ENCODE data around the gene NFS1. TPM values are rescaled to one million over a fixed set of nuclear protein-coding genes. Genes with fewer than 3 reads are reported as not detected.

NFS1 gene
- total RNA-seq, 4 donors from 2014 or later, result 16.1 to 32.1 (median 26.6) TPM

- DNase-seq (ENCODE audit: low spot score) (no peak), ATAC-seq (ENCODE audit: low FRiP score) (no peak)
- no peak for TF ChIP-seq CTCF (IDR thresholded peaks at IDR 0.05)
Measured at GRCh38 chr20:35640724-35641123, 58.4 kb downstream of the NFS1 start.

- ATAC-seq (ENCODE audit: low FRiP score), result no peak
- TF ChIP-seq CTCF (IDR thresholded peaks at IDR 0.05), result no peak
- no peak for DNase-seq (ENCODE audit: low spot score)
Measured at GRCh38 chr20:35638751-35639150, 60.4 kb downstream of the NFS1 start.

GRCh38 chr20:35637276-35637675 is 61.9 kb downstream of the NFS1 start:
- TF ChIP-seq CTCF (IDR thresholded peaks at IDR 0.05), result no peak
- ATAC-seq (ENCODE audit: low FRiP score) (no peak), DNase-seq (ENCODE audit: low spot score) (no peak)

GRCh38 chr20:35636095-35636494 is 63.1 kb downstream of the NFS1 start:
- no peak for TF ChIP-seq CTCF (IDR thresholded peaks at IDR 0.05)
- no peak for ATAC-seq (ENCODE audit: low FRiP score)
- DNase-seq (ENCODE audit: low spot score), result no peak

GRCh38 chr20:35635652-35636051 is 63.5 kb downstream of the NFS1 start:
- ATAC-seq (ENCODE audit: low FRiP score) (no peak), DNase-seq (ENCODE audit: low spot score) (no peak)
- TF ChIP-seq CTCF (IDR thresholded peaks at IDR 0.05), result no peak

GRCh38 chr20:35632539-35633115 is 66.5 kb downstream of the NFS1 start:
- no peak for TF ChIP-seq CTCF (IDR thresholded peaks at IDR 0.05)
- ATAC-seq (ENCODE audit: low FRiP score) (no peak), DNase-seq (ENCODE audit: low spot score) (peak; percentile 17)

GRCh38 chr20:35630636-35631035 is 68.5 kb downstream of the NFS1 start:
- DNase-seq (ENCODE audit: low spot score) (no peak), ATAC-seq (ENCODE audit: low FRiP score) (no peak)
- TF ChIP-seq CTCF (IDR thresholded peaks at IDR 0.05), result no peak

Data from omental fat pad (tissue), 4 donors.